ENCODE data around the gene CNTFR. TPM values are rescaled to one million over a fixed set of nuclear protein-coding genes. Genes with fewer than 3 reads are reported as not detected.

CNTFR gene
- total RNA-seq, 1 donor from 2014 or later, result 8.6 TPM

DNA sequence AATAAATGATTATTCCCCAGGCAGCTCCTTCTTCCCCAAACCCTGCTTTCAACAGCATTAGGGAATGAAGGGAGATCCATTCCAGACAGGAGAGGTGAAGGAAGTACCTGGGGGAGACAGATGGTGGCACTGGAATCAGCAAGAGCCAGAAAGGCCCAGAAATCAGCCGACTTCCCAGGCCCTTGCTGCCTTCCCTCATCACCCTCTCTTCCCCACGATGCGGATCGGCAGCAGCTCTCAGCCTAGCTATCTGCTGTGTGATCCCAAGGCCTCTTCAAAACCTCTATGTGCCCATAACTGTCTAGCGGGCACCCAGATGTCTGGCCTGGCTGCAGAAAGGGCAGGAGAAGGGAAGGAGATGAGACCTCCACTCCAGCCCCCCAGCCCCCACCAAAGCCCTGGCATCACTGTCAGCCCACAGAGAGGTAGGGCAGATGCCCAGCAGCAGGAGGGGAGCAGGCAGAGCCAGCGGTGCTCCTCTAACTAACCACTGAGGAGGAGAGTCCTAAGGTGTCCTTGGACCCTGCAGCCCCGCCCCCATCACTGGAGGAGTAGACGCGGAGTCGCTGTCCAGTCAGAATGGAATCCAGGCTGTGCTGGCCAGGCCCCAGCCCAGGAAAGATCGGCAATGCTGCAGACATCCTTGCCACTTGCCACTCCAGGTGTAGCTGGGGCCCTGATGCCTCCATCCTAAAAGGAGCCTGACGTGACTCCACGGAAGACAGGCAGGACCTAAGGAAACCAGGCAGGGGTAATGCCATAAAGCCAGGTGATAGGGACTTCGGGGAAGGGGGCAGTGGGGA, 12.7 kb downstream of the CNTFR start:
- no peaks in the 10 kb centered on the region for H3K9me3 Mint-ChIP-seq
- H3K4me1 Mint-ChIP-seq, result peaks cover 83% of the 10 kb centered on the region
- Histone ChIP-seq H3K79me2 (ENCODE audit: low read depth) (no peaks in the 10 kb centered on the region), H3K4me1 (peaks cover 78% of the 10 kb centered on the region), H3K36me3 (no peaks in the 10 kb centered on the region), H3K9ac (no peak overlapping the region), H2AFZ (replicated peaks) (no peak overlapping the region), H3K4me2 (peak overlapping the region; percentile 94), H3K4me3 (peak overlapping the region; percentile 55), H3F3A (ENCODE audit: low read depth) (peaks cover 57% of the 10 kb centered on the region), H3K27me3 (no peaks in the 10 kb centered on the region), H3K9me3 (ENCODE audit: low read depth) (no peaks in the 10 kb centered on the region), H4K20me1 (ENCODE audit: low read depth) (peaks cover 40% of the 10 kb centered on the region), H3K27ac (no peak overlapping the region)
- no peak for TF ChIP-seq EZH2 (IDR thresholded peaks at IDR 0.05)
- H3K36me3 Mint-ChIP-seq, result peaks cover 6% of the 10 kb centered on the region
- H3K27me3 Mint-ChIP-seq (ENCODE audit: insufficient read depth, low read depth), result peaks cover 6% of the 10 kb centered on the region
- peak overlapping the region; percentile 85 for H3K4me3 Mint-ChIP-seq
- peak; percentile 88 for DNase-seq (ENCODE audit: low spot score)
- H3K27ac Mint-ChIP-seq, result peak overlapping the region; percentile 96

DNA sequence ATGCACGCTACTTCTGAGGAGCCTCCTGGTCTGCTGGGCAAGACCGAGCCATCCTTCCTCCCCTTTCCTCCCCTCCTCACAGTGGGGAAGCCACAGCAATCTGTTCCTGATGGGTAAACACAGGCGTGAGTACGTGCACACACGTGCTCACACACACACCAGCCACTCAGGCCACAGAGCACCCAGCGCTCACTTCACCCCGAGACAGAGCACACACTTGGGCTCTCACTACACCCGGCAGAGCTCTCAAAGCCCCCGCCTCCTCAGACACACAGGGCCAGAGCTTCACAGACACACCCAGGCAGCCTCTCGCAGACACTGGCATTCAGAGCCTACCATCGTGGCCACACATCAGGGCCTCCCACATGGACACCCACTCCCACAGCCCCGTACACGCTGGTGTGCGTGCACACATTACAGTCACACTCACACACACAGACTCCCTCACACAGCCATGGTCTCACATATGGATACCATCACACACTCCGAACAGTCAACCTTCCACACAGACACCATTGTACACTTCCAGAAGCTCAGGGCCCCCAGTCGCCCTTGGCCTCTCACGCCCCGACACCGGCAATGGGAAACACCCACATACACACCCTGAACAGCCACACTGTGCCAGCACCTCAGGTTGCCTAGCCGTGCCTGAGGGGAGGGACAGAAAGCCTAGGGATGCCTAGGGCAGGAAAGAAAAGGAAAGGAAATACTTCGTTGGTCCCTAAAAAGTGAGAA, 13.5 kb downstream of the CNTFR start:
- no peak overlapping the region for H2AFZ ChIP-seq (replicated peaks)
- TF ChIP-seq EZH2 (IDR thresholded peaks at IDR 0.05) (no peak), EZH2phosphoT487 (IDR thresholded peaks at IDR 0.05) (no peak)
- TF ChIP-seq, protein P1, sequence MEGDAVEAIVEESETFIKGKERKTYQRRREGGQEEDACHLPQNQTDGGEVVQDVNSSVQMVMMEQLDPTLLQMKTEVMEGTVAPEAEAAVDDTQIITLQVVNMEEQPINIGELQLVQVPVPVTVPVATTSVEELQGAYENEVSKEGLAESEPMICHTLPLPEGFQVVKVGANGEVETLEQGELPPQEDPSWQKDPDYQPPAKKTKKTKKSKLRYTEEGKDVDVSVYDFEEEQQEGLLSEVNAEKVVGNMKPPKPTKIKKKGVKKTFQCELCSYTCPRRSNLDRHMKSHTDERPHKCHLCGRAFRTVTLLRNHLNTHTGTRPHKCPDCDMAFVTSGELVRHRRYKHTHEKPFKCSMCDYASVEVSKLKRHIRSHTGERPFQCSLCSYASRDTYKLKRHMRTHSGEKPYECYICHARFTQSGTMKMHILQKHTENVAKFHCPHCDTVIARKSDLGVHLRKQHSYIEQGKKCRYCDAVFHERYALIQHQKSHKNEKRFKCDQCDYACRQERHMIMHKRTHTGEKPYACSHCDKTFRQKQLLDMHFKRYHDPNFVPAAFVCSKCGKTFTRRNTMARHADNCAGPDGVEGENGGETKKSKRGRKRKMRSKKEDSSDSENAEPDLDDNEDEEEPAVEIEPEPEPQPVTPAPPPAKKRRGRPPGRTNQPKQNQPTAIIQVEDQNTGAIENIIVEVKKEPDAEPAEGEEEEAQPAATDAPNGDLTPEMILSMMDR (IDR thresholded peaks at IDR 0.05), result no peak
- H3K27me3 ChIP-seq, result no peaks in the 10 kb centered on the region
- peaks cover 8% of the 10 kb centered on the region for H3K36me3 Mint-ChIP-seq
- H3K4me2 ChIP-seq, result peak overlapping the region; percentile 94
- H3K27me3 Mint-ChIP-seq (ENCODE audit: insufficient read depth, low read depth), result peaks cover 6% of the 10 kb centered on the region
- peaks cover 83% of the 10 kb centered on the region for H3K4me1 Mint-ChIP-seq
- no peak overlapping the region for H3K9ac ChIP-seq
- no peaks in the 10 kb centered on the region for H3K9me3 Mint-ChIP-seq
- no peak overlapping the region for H3K4me3 ChIP-seq
- no peak for DNase-seq (ENCODE audit: low spot score)
- H3K27ac ChIP-seq, result no peak overlapping the region
- H4K20me1 ChIP-seq (ENCODE audit: low read depth), result peaks cover 40% of the 10 kb centered on the region
- peak overlapping the region; percentile 93 for H3K27ac Mint-ChIP-seq
- no peaks in the 10 kb centered on the region for H3K36me3 ChIP-seq
- H3K4me3 Mint-ChIP-seq, result peak overlapping the region; percentile 63
- peaks cover 74% of the 10 kb centered on the region for H3K4me1 ChIP-seq
- H3F3A ChIP-seq (ENCODE audit: low read depth), result peaks cover 50% of the 10 kb centered on the region
- H3K9me3 ChIP-seq (ENCODE audit: low read depth), result no peaks in the 10 kb centered on the region
- no peaks in the 10 kb centered on the region for H3K79me2 ChIP-seq (ENCODE audit: low read depth)

DNA sequence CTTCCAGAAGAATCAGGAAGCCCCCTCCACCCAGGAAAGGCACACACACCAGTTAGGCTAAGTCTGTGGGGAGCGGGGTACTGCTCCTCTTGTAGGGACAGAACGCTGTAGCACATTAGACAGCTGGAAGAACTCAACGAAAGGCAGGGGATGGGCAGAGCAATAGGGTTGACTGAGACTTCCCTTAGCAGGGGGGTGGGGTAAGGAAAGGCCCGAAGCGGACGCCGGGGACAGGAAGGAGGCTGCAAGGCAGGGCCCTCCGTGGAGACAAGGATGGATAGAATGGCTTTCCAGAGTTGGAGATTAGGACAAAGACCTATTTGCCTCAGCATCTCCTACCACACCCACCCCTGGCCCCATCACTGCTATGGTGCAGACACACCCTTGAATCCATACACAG, 14.3 kb downstream of the CNTFR start:
- Mint-ChIP-seq H3K4me1 (peaks cover 83% of the 10 kb centered on the region), H3K27ac (peak overlapping the region; percentile 74), H3K27me3 (ENCODE audit: insufficient read depth, low read depth) (peaks cover 8% of the 10 kb centered on the region), H3K36me3 (peaks cover 10% of the 10 kb centered on the region), H3K9me3 (no peaks in the 10 kb centered on the region), H3K4me3 (no peak overlapping the region)
- DNase-seq (ENCODE audit: low spot score), result no peak
- Histone ChIP-seq H3K27ac (no peak overlapping the region), H3K36me3 (no peaks in the 10 kb centered on the region), H3K79me2 (ENCODE audit: low read depth) (no peaks in the 10 kb centered on the region), H3F3A (ENCODE audit: low read depth) (peaks cover 42% of the 10 kb centered on the region), H3K4me2 (no peak overlapping the region), H2AFZ (replicated peaks) (no peak overlapping the region), H3K9ac (no peak overlapping the region), H3K4me3 (no peak overlapping the region), H3K9me3 (ENCODE audit: low read depth) (no peaks in the 10 kb centered on the region), H3K27me3 (no peaks in the 10 kb centered on the region), H4K20me1 (ENCODE audit: low read depth) (peaks cover 46% of the 10 kb centered on the region), H3K4me1 (peaks cover 74% of the 10 kb centered on the region)
- TF ChIP-seq EZH2phosphoT487 (IDR thresholded peaks at IDR 0.05), result no peak
- no peak for TF ChIP-seq EZH2 (IDR thresholded peaks at IDR 0.05)
- TF ChIP-seq, protein P1 (IDR thresholded peaks at IDR 0.05), result no peak

All from neural progenitor cell (in vitro differentiated cells).